ENCODE measurements around the gene CHAF1B. TPM values are rescaled to one million over a fixed set of nuclear protein-coding genes. Genes with fewer than 3 reads are reported as not detected.
A peak's percentile ranks its signal among the peaks of the same experiment; 100 is the strongest.

CHAF1B gene
- polyA plus RNA-seq, 1 of the 3 experiments (the other 2 are of a cell fraction): 6.8 TPM

GRCh38 chr21:36388096-36388495 is 2.9 kb downstream of the CHAF1B start:
- H3K79me2 ChIP-seq (ENCODE audit: insufficient read depth): 0 out of 2 replicates have a peak, but pooled peaks cover 3% of the 10 kb centered on the region
- H3F3A ChIP-seq (replicated peaks; ENCODE audit: insufficient read depth): no peaks in the 10 kb centered on the region
- H3K9ac ChIP-seq: no peak overlapping the region
- no peaks in the 10 kb centered on the region for H3K9me2 ChIP-seq
- H3K4me2 ChIP-seq: no peak overlapping the region
- H3K4me3 ChIP-seq (ENCODE audit: low read depth in 2 of 2, low read length in 1 of 2): no peak overlapping the region
- no peak overlapping the region for H3K27ac ChIP-seq (ENCODE audit: low read depth in 2 of 2, low read length in 1 of 2)
- H3K9me3 ChIP-seq: no peaks in the 10 kb centered on the region
- H3K27me3 ChIP-seq (ENCODE audit: insufficient read depth): no peaks in the 10 kb centered on the region
- TF ChIP-seq, protein P1, sequence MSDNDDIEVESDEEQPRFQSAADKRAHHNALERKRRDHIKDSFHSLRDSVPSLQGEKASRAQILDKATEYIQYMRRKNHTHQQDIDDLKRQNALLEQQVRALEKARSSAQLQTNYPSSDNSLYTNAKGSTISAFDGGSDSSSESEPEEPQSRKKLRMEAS (IDR thresholded peaks at IDR 0.05; ENCODE audit: low read depth): no peak
- TF ChIP-seq EZH2phosphoT487 (IDR thresholded peaks at IDR 0.05; ENCODE audit: borderline replicate concordance, low read depth) (no peak), CTCF (IDR thresholded peaks at IDR 0.05) (no peak), RAD21 (IDR thresholded peaks at IDR 0.05; ENCODE audit: low read length) (no peak), GABPA (IDR thresholded peaks at IDR 0.05; ENCODE audit: low read depth) (no peak), POLR2AphosphoS5 (IDR thresholded peaks at IDR 0.05; ENCODE audit: low read depth, low read length) (no peak), NFIC (IDR thresholded peaks at IDR 0.05; ENCODE audit: borderline replicate concordance) (no peak), IRF3 (IDR thresholded peaks at IDR 0.05; ENCODE audit: low read depth, low read length) (no peak), FOXJ3 (CRISPR knock-in tag; IDR thresholded peaks at IDR 0.05) (no peak), JUND (IDR thresholded peaks at IDR 0.05) (no peak), RXRA (IDR thresholded peaks at IDR 0.05; ENCODE audit: borderline replicate concordance, low read depth) (no peak), FOSL2 (IDR thresholded peaks at IDR 0.05; ENCODE audit: borderline replicate concordance, low read depth) (no peak)
- TF ChIP-seq, protein P2, sequence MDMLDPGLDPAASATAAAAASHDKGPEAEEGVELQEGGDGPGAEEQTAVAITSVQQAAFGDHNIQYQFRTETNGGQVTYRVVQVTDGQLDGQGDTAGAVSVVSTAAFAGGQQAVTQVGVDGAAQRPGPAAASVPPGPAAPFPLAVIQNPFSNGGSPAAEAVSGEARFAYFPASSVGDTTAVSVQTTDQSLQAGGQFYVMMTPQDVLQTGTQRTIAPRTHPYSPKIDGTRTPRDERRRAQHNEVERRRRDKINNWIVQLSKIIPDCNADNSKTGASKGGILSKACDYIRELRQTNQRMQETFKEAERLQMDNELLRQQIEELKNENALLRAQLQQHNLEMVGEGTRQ (IDR thresholded peaks at IDR 0.05; ENCODE audit: borderline replicate concordance, low read depth, low read length): no peak
- no peak overlapping the region for H2AFZ ChIP-seq (ENCODE audit: low read depth)
- H4K20me1 ChIP-seq (ENCODE audit: insufficient read depth): no peaks in the 10 kb centered on the region
- CTCF ChIA-PET: interaction anchor here (1.1 to 1.6 kb wide), 2 partner anchors 10 to 34 kb away, joined by 3 read pairs; no protein-coding TSS in a partner anchor
- H3K36me3 ChIP-seq (replicated peaks in 1 of 2; ENCODE audit: control insufficient read depth in 1 of 2, insufficient read depth in 2 of 2, low read length in 1 of 2): no peaks in the 10 kb centered on the region
- 98% methylated on average over 5 of the region's 6 CpGs for WGBS (ENCODE audit: low lambda C conversion rate)
- H3K4me1 ChIP-seq (ENCODE audit: control insufficient read depth in 1 of 2, insufficient read depth in 2 of 2, low read depth in 1 of 2, low read length in 1 of 2): peaks cover 0 to 4% of the 10 kb centered on the region in 2 experiments; a peak in 1 of 4 replicates
- DNase-seq: no peak
- POLR2A ChIA-PET: no interaction called here

- no peak overlapping the region for H3K9ac ChIP-seq
- H3K36me3 ChIP-seq (replicated peaks in 1 of 2; ENCODE audit: control insufficient read depth in 1 of 2, insufficient read depth in 2 of 2, low read length in 1 of 2): no peaks in the 10 kb centered on the region
- 70% methylated on average over 3 of the region's 10 CpGs for WGBS (ENCODE audit: low lambda C conversion rate)
- TF ChIP-seq MXI1 (IDR thresholded peaks at IDR 0.05; ENCODE audit: low read depth, low read length) (no peak), MEF2A (IDR thresholded peaks at IDR 0.05; ENCODE audit: borderline replicate concordance, low read depth) (no peak), PBX3 (IDR thresholded peaks at IDR 0.05) (no peak), CTCF (IDR thresholded peaks at IDR 0.05) (peak; percentile 36), NFIC (IDR thresholded peaks at IDR 0.05; ENCODE audit: borderline replicate concordance) (no peak), TCF12 (IDR thresholded peaks at IDR 0.05) (no peak)
- TF ChIP-seq, protein P2 (IDR thresholded peaks at IDR 0.05; ENCODE audit: borderline replicate concordance, low read depth, low read length): no peak
- no peaks in the 10 kb centered on the region for H3K27me3 ChIP-seq (ENCODE audit: insufficient read depth)
- no peak overlapping the region for H3K4me2 ChIP-seq
- no peak overlapping the region for H2AFZ ChIP-seq (ENCODE audit: low read depth)
- H4K20me1 ChIP-seq (ENCODE audit: insufficient read depth): no peaks in the 10 kb centered on the region
- peaks cover 0 to 4% of the 10 kb centered on the region in 2 experiments; a peak in 1 of 4 replicates for H3K4me1 ChIP-seq (ENCODE audit: control insufficient read depth in 1 of 2, insufficient read depth in 2 of 2, low read depth in 1 of 2, low read length in 1 of 2)
- CTCF ChIA-PET: interaction anchor here (0.9 to 1.6 kb wide), 3 partner anchors 9 to 39 kb away, joined by 3 read pairs; no protein-coding TSS in a partner anchor
- no peak overlapping the region for H3K27ac ChIP-seq (ENCODE audit: low read depth in 2 of 2, low read length in 1 of 2)
- DNase-seq: peak; percentile 49
- H3K4me3 ChIP-seq (ENCODE audit: low read depth in 2 of 2, low read length in 1 of 2): no peak overlapping the region
- 0 out of 2 replicates have a peak, but pooled peaks cover 3% of the 10 kb centered on the region for H3K79me2 ChIP-seq (ENCODE audit: insufficient read depth)
- H3K9me3 ChIP-seq: no peaks in the 10 kb centered on the region
- POLR2A ChIA-PET: no interaction called here
- H3F3A ChIP-seq (replicated peaks; ENCODE audit: insufficient read depth): no peaks in the 10 kb centered on the region
- no peaks in the 10 kb centered on the region for H3K9me2 ChIP-seq
Measured at GRCh38 chr21:36388835-36389234, 3.6 kb downstream of the CHAF1B start.

Data from SK-N-SH (cell line).